Skin of body (tissue), 2 donors: ENCODE data around the gene CORO7. TPM values are rescaled to one million over a fixed set of nuclear protein-coding genes. Genes with fewer than 3 reads are reported as not detected.
"Not testable (repeated sequence)": the region's sequence is repeated elsewhere in the genome, so short reads cannot be mapped to it uniquely, and the experiment has no call there.

ENCODE experiments used
- DNase-seq: peaks from one replicate; lab custom pipeline; 2025; lab: John Stamatoyannopoulos, UW
- total RNA-seq: library from RNA; depleted of rRNA; stranded (reverse); fragments of >200 nt; gene quantifications from one replicate; pipeline ENCODE4 v1.2.3, GENCODE V29; 2014

Gene CORO7
- total RNA-seq, 1 donor from 2014 or later, result 10.9 TPM

- DNase-seq, result no peak
These were observed 59.6 kb downstream of the CORO7 start for GRCh38 chr16:4356820-4357219.

- no peak for DNase-seq
These were observed 61.6 kb downstream of the CORO7 start for GRCh38 chr16:4354512-4355409.

GRCh38 chr16:4353675-4354074 is 62.7 kb downstream of the CORO7 start:
- DNase-seq, result no peak

- DNase-seq, result no peak
These were observed 63.6 kb downstream of the CORO7 start for GRCh38 chr16:4352843-4353242.

GRCh38 chr16:4351880-4352279 is 64.5 kb downstream of the CORO7 start:
- DNase-seq, result no peak

- peak; percentile 92 for DNase-seq
These were observed 65.4 kb downstream of the CORO7 start, which contains the start of gene PAM16 for GRCh38 chr16:4350787-4351659. Gene PAM16 (minus strand): TSS chr16:4351321. CDS start chr16:4351234, 87 bp downstream.

- no peak for DNase-seq
These were observed 66.0 kb downstream of the CORO7 start for GRCh38 chr16:4350365-4350786.

- DNase-seq, result no peak
These were observed 67.1 kb downstream of the CORO7 start for GRCh38 chr16:4349332-4349731.

GRCh38 chr16:4347765-4348509 is 68.5 kb downstream of the CORO7 start:
- DNase-seq, result no peak

- no peak for DNase-seq
These were observed 69.4 kb downstream of the CORO7 start for GRCh38 chr16:4347010-4347409.

- no peak for DNase-seq
These were observed 70.3 kb downstream of the CORO7 start for GRCh38 chr16:4345836-4346781.

- no peak for DNase-seq
These were observed 71.2 kb downstream of the CORO7 start for GRCh38 chr16:4344983-4345835.

GRCh38 chr16:4344300-4344982 is 72.0 kb downstream of the CORO7 start:
- not testable (repeated sequence) for DNase-seq

GRCh38 chr16:4342866-4343744 is 73.3 kb downstream of the CORO7 start:
- no peak for DNase-seq

- DNase-seq, result no peak
These were observed 75.1 kb downstream of the CORO7 start for GRCh38 chr16:4341250-4341649.

- no peak for DNase-seq
These were observed 76.0 kb downstream of the CORO7 start for GRCh38 chr16:4340443-4340842.

- DNase-seq, result peak; percentile 13
These were observed 76.5 kb downstream of the CORO7 start for GRCh38 chr16:4339909-4340308.

- DNase-seq, result no peak
These were observed 76.9 kb downstream of the CORO7 start for GRCh38 chr16:4339455-4339854.
